VCaP (cell line): ENCODE results near the gene TUBB4B.

Experiments
- H3K27ac ChIP-seq: fragments of 450-650 bp; 2 replicates; pipeline ENCODE4 v1.5.1; 2017
- CTCF ChIP-seq: fragments of 450-650 bp; conservative IDR thresholded peaks from 2 replicates; pipeline ENCODE4 v1.5.1; 2017; ENCODE audit warnings: mild to moderate bottlenecking, moderate library complexity

TUBB4B gene

DNA sequence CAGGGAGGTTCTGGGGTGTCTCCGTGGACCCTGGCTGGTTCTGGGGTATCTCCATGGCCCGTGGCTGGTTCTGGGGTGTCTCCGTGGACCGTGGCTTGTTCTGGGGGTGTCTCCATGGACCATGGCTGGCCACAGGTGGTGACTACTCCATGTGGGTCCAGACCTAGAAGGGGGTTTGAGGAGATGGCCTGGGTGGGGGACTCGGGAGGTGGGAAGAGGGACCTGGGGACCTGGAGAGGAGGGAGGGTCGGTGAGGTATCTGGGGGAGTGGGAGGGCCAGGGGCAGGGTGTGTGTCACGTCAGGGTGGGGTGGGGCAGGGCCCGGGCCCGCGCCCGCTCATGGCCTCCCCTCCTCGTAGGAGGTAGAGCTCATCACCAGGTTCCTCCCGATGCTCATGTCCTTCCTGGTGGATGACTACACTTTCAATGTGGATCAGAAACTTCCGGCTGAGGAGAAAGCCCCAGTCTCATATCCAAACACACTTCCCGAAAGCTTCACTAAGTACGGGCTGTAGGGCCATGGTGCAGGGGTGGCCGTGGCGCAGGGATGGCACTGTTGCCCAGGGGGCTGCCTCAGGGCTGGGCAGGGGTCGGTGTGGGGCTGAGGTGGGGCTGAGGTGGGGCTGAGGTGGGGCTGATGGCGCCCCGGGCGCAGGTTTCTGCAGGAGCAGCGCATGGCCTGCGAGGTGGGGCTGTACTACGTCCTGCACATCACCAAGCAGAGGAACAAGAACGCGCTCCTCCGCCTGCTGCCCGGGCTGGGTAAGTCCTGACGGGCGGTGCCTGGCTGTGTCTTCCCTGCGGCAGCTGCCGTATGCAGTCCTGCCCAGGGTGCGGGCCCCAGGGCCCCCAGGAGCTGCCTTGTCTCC is 25.7 kb downstream of the TUBB4B start:
- no peak for TF ChIP-seq CTCF
- peak overlapping the region; percentile 99 for H3K27ac ChIP-seq

DNA sequence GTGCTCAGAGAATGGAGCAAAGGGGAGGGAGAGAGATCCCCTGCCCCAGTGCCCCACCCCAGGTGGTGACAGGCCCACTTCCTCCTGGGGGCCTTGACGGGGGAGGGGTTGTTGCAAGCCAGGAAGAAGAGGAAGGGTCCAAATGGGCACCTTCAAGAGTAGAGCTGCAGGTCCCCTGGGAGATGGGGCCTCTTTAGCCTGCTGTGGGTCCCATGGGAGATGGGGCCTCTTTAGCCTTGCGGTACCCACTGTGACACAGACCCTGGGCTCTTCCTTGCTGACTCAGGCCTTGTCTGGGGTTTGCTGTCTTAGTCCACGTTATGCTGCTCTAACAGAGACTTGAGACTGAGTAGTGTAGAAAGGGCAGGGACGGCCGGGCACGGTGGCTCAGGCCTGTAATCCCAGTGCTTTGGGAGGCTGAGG is 26.9 kb downstream of the TUBB4B start:
- no peak for TF ChIP-seq CTCF
- peak overlapping the region; percentile 99 for H3K27ac ChIP-seq

- no peak for TF ChIP-seq CTCF
- H3K27ac ChIP-seq, result peak overlapping the region; percentile 99
Observed at GRCh38 chr9:137268538-137269201, 27.6 kb downstream of the TUBB4B start.

DNA sequence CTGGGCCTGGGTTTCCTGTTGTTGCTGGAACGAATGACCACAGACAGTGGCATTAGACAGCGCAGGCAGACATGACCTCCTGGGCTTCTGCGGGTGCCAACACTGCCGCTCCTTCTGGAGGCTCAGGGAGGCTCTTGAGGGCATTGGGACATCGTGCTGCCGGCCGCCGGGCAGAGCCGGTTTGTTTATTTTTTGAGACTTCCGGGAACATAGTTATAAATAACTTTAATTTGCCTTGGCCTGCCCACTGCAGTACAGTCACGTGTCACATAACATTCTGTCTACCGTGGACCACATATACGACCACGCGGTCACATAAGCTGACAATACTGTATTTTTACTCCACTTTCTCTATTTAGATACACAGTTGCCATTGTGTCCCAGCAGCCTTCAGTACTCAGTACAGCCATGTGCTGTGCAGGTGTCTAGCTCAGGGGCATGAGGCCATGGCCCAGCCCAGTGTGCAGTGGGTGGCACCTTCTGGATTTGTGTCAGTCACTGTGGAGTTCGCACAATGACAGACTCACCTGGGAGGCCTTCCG is 28.2 kb downstream of the TUBB4B start:
- peak overlapping the region; percentile 99 for H3K27ac ChIP-seq
- TF ChIP-seq CTCF, result no peak

DNA sequence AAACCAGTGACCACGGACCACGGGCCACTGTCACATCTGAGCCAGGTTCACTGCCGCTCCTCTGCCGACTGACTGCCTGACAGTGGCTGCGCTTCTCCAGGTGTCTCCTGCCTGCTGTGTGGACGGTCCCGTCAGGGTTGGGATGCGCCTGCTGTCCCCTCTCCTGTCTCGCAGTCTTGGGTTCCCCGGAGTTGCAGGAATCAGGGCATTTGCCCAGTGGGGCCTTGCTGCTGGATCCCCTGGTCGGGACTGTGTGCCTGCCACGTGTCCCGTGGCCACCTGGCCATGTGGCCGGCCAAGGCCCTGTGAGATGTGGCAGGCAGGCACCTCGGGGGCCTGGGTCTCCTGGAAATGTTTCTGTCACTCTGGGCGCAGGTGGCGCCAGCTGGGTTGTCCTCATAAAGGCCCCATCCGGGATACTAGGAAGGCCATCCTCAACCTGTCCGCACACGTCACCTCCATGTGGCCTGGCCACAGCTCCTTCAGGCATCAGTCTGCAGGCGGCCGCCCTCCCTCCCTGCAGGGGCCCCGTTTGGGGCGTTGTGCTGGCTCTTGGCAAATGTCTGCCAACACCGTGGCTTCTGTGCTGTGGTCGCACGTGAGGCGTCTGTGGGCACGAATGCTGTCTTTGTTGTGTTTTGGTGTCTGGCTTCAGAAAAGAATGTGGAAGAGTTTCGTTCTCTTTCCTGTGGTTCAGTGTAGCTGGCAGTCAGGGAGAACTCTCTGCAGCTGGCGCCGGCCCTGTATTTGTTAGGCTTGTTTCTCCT is 30.0 kb downstream of the TUBB4B start:
- peak overlapping the region; percentile 99 for H3K27ac ChIP-seq
- no peak for TF ChIP-seq CTCF

DNA sequence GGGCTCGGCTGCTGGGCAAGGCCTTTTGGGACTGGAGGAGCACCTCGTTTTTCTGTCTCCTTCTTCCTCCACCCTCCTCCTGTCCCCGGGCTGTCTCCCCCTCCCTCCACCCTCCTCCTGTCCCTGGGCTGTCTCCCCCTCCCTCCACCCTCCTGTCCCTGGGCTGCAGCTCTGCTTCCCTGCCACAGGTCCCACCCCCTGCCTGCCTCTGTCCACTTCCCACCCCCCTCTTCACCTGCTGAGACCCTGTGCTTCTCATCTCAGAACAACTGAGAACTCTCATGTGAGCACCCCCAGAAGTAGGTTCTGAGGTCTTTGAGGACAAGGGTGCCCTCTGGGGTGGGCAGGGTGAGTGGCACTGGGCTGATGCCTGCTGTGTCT is 30.6 kb downstream of the TUBB4B start:
- TF ChIP-seq CTCF, result no peak

More for the DNA sequence above, 30.6 kb downstream of the TUBB4B start:
- peak overlapping the region; percentile 99 for H3K27ac ChIP-seq
